K562 (cell line): ENCODE data around the gene CEP135. TPM values are rescaled to one million over a fixed set of nuclear protein-coding genes. Genes with fewer than 3 reads are reported as not detected.

Experiments used
- ATAC-seq: fragments of 200-7000 bp; cut with Tn5 transposase; 3 replicates; pipeline ENCODE4 v1.9.1; 2020; ENCODE audit warnings: moderate library complexity
- BruUV-seq: library from RNA; stranded (reverse); fragments of 400-500 nt; replicated peaks from 2 replicates; lab custom pipeline; 2021; lab: Mats Ljungman, UMichigan
- CTCF ChIA-PET: fragments of 300-600 bp; formaldehyde crosslinking; extraction: SDS; loops from one replicate; lab custom pipeline; 2021; ENCODE audit warnings: low intra/inter-chr PET ratio; lab: Yijun Ruan, JAX
- POLR2A ChIA-PET: fragments of 300-600, 350-650 bp; sonication (Branson Sonifier 250); formaldehyde crosslinking; extraction: SDS; loops from one replicate; lab custom pipeline; 2021; ENCODE audit warnings: antibody characterized with exemption, inconsistent platforms; lab: Yijun Ruan, JAX
- DNase-seq, 4 experiments: peaks; one replicate each; pipeline versions ENCODE4 v3.0.0 to v3.0.0-alpha.2; 2011 to 2018; ENCODE audit warnings: low spot score in 3 of 4, mixed read lengths in 3 of 4; ENCODE audit errors: extremely low read depth in 1 of 4
- FAIRE-seq: peaks from 2 replicates; lab custom pipeline; 2011; peaks lifted over from hg19 to GRCh38; lab: Jason Lieb, UNC
- H2AFZ ChIP-seq: 2 replicates; pipeline ENCODE4 v1.6.0; 2011; ENCODE audit warnings: low read depth, low read length, control low read depth, inconsistent platforms
- H3K27ac ChIP-seq: fragments of 200-600 bp; 3 replicates; pipeline ENCODE4 v1.8.0; 2011; ENCODE audit warnings: low read depth, mild to moderate bottlenecking, control low read depth, inconsistent platforms, low read length, moderate library complexity, mixed read lengths; ENCODE audit errors: extremely low read depth
- H3K27me3 ChIP-seq, 2 experiments: fragments of 300-600 bp in 1 of 2; 2 replicates in 1 of 2; 3 replicates in 1 of 2; pipeline versions ENCODE4 v1.6.0 to v1.8.0; 2011; ENCODE audit warnings: inconsistent platforms in 2 of 2, low read length in 2 of 2, mild to moderate bottlenecking in 1 of 2, mixed read lengths in 1 of 2, moderate library complexity in 1 of 2; ENCODE audit not compliant: control insufficient read depth in 2 of 2, insufficient read depth in 2 of 2
- H3K36me3 ChIP-seq: fragments of 300-600 bp; 3 replicates; pipeline ENCODE4 v1.8.0; 2011; ENCODE audit warnings: mild to moderate bottlenecking, low read length, inconsistent platforms; ENCODE audit not compliant: control insufficient read depth, insufficient read depth
- H3K4me1 ChIP-seq, 2 experiments: fragments of 200-600 bp in 1 of 2; replicated peaks in 1 of 2; 2 replicates in 1 of 2; 3 replicates in 1 of 2; pipeline versions ENCODE4 v1.5.1 to v1.8.0; 2011; ENCODE audit warnings: inconsistent platforms in 2 of 2, low read length in 2 of 2, mild to moderate bottlenecking in 1 of 2, mixed read lengths in 1 of 2, moderate library complexity in 1 of 2; ENCODE audit not compliant: control insufficient read depth in 2 of 2, insufficient read depth in 2 of 2
- H3K4me2 ChIP-seq: 2 replicates; pipeline ENCODE4 v1.6.1; 2011; ENCODE audit warnings: low read length, control low read depth, inconsistent platforms, mixed read lengths; ENCODE audit not compliant: insufficient read depth
- H3K4me3 ChIP-seq: fragments of 200-600 bp; sonication (generic), shearing (Covaris generic); 2 replicates; pipeline ENCODE4 v1.5.1; 2016; ENCODE audit warnings: control low read depth, inconsistent platforms
- H3K79me2 ChIP-seq: fragments of 200-600 bp; 3 replicates; pipeline ENCODE4 v1.8.0; 2011; ENCODE audit warnings: low read length, inconsistent platforms; ENCODE audit not compliant: control insufficient read depth, insufficient read depth
- H3K9ac ChIP-seq, 2 experiments: 2 replicates each; pipeline versions ENCODE4 v1.6.0 to v1.6.1; 2011; ENCODE audit warnings: low read depth in 2 of 2, low read length in 2 of 2, control low read depth in 1 of 2, inconsistent platforms in 1 of 2, mild to moderate bottlenecking in 1 of 2, mixed read lengths in 1 of 2; ENCODE audit not compliant: insufficient read depth in 1 of 2
- H3K9me1 ChIP-seq: one replicate; pipeline ENCODE4 v1.6.0; 2011; ENCODE audit warnings: inconsistent platforms, mild to moderate bottlenecking, low read length, moderate library complexity; ENCODE audit not compliant: control insufficient read depth, insufficient read depth
- H3K9me3 ChIP-seq: replicated peaks from 2 replicates; pipeline ENCODE4 v1.5.1; 2011; ENCODE audit warnings: low read depth, low read length, inconsistent platforms; ENCODE audit not compliant: control insufficient read depth, insufficient read depth
- H4K20me1 ChIP-seq: replicated peaks from 2 replicates; pipeline ENCODE4 v1.6.1; 2011; ENCODE audit warnings: low read length, inconsistent platforms, mixed read lengths; ENCODE audit not compliant: control insufficient read depth, insufficient read depth
- CCAR2 ChIP-seq: fragments of 200-400 bp; formaldehyde crosslinking; IDR thresholded peaks from 2 replicates; pipeline ENCODE4 v1.6.1; 2017; ENCODE audit warnings: mild to moderate bottlenecking, low read depth, low read length
- HEY1 ChIP-seq: fragments of 250-450 bp; sonication (Bioruptor Pico); IDR thresholded peaks from 2 replicates; pipeline ENCODE4 v1.5.0; 2020; ENCODE audit warnings: mild to moderate bottlenecking, moderate library complexity, borderline replicate concordance
- KLF13 ChIP-seq: fragments of 450-650 bp; IDR thresholded peaks from 2 replicates; pipeline ENCODE4 v1.6.1; 2016; ENCODE audit warnings: missing genetic modification characterization, low read depth, mild to moderate bottlenecking, missing compliant biosample characterization, moderate library complexity, borderline replicate concordance
- LARP7 ChIP-seq: fragments of 450-650 bp; IDR thresholded peaks from 2 replicates; pipeline ENCODE4 v1.6.1; 2016
- MTF1 ChIP-seq: fragments of 250-450 bp; sonication (Bioruptor Pico); IDR thresholded peaks from 2 replicates; pipeline ENCODE4 v1.9.0; 2021; ENCODE audit warnings: moderate library complexity, mild to moderate bottlenecking, inconsistent platforms, borderline replicate concordance
- STAT5A ChIP-seq: IDR thresholded peaks from 2 replicates; pipeline ENCODE4 v1.6.1; 2012; ENCODE audit warnings: low read length, inconsistent platforms, borderline replicate concordance
- ZNF175 ChIP-seq: fragments of 200-800 bp; sonication (Bioruptor generic); IDR thresholded peaks from 2 replicates; pipeline ENCODE4 v1.6.1; 2016; ENCODE audit warnings: low read depth, mild to moderate bottlenecking, missing genetic modification characterization, missing compliant biosample characterization
- ZNF280B ChIP-seq: fragments of 250-450 bp; sonication (Bioruptor Pico); IDR thresholded peaks from 2 replicates; pipeline ENCODE4 v1.5.1; 2021; ENCODE audit warnings: mild to moderate bottlenecking
- WGBS: fragments of 100-300 bp; shearing (Covaris generic); methylation state at CpG from one replicate; pipeline ENCODE4 v1.1.6; 2016; ENCODE audit warnings: low coverage, mixed read lengths; ENCODE audit not compliant: insufficient coverage; ENCODE audit errors: missing lambda C conversion rate; 5-methylcytosine and 5-hydroxymethylcytosine counted together
- in situ Hi-C: fragments of 300-500 bp; cut with MboI; formaldehyde crosslinking; loops from 4 replicates; pipeline ENCODE4 v1.15.0; 2018; ENCODE audit warnings: inconsistent platforms, mixed read lengths
- intact Hi-C: fragments of 100-400 bp; cut with micrococcal nuclease; formaldehyde crosslinking; loops from 2 replicates; pipeline ENCODE4 v1.14.2; 2022
- polyA plus RNA-seq, 8 experiments: library from polyadenylated mRNA; depleted of rRNA in 4 of 8; stranded (reverse) in 5 of 8; unstranded in 3 of 8; fragments of >200 nt; fragmentation: Nextera tagmentation in 2 of 8; fragmentation: Illumina TruSeq in 1 of 8; extraction: Ambion mirVana in 2 of 8; extraction: Trizol in 1 of 8; gene quantifications; 2 replicates each; pipeline versions ENCODE4 v1.2.1 to v1.2.3, GENCODE V29; 2011 to 2014; ENCODE audit warnings: inconsistent platforms in 1 of 8, missing spikeins in 1 of 8
- total RNA-seq, 7 experiments: library from RNA; depleted of rRNA in 6 of 7; stranded (reverse); fragments of >200 nt in 6 of 7; fragmentation: Illumina TruSeq in 2 of 7; extraction: Trizol in 2 of 7; gene quantifications; 2 replicates each; pipeline versions ENCODE4 v1.2.1 to v1.2.3, GENCODE V29; 2011 to 2021; ENCODE audit warnings: low replicate concordance in 1 of 7
- TF ChIP-seq, protein P1 (sequence below), 2 experiments: fragments of 150-350 bp in 1 of 2; IDR thresholded peaks; 2 replicates each; pipeline ENCODE4 v1.6.1; 2012 to 2016; ENCODE audit warnings: low read depth in 2 of 2, low read length in 2 of 2, mild to moderate bottlenecking in 1 of 2, moderate library complexity in 1 of 2

The CEP135 gene
- total and polyA plus RNA-seq, 9 of the 15 experiments (the other 6 are each of a cell fraction or from before 2014, with no cell fraction given), result 3.1 to 18.9 (median 15.3) TPM

- Histone ChIP-seq H3K79me2 (no peaks in the 10 kb centered on the region), H2AFZ (peak overlapping the region; percentile 82), H3K9me3 (no peaks in the 10 kb centered on the region), H3K4me3 (no peak overlapping the region), H3K4me1 (no peaks in the 10 kb centered on the region), H4K20me1 (no peaks in the 10 kb centered on the region), H3K4me2 (no peak overlapping the region)
- no peak for FAIRE-seq
- WGBS, result 14% methylated on average over 5 of the region's 5 CpGs
- POLR2A ChIA-PET, result interaction anchor here (1.8 to 2.1 kb wide), 2 partner anchors 13 to 28 kb away, joined by 4 to 5 read pairs; partner anchors contain the start of gene CEP135
- TF ChIP-seq KLF13 (tag), result no peak
- no peak for TF ChIP-seq HEY1 (CRISPR knock-in tag)
- no peak for TF ChIP-seq MTF1 (CRISPR knock-in tag)
- no peak for TF ChIP-seq LARP7
- no peak for TF ChIP-seq ZNF175 (CRISPR knock-in tag)
- TF ChIP-seq CCAR2, result no peak
- no peak for TF ChIP-seq STAT5A
- no peak for TF ChIP-seq ZNF280B (CRISPR knock-in tag)
- TF ChIP-seq, protein P1, sequence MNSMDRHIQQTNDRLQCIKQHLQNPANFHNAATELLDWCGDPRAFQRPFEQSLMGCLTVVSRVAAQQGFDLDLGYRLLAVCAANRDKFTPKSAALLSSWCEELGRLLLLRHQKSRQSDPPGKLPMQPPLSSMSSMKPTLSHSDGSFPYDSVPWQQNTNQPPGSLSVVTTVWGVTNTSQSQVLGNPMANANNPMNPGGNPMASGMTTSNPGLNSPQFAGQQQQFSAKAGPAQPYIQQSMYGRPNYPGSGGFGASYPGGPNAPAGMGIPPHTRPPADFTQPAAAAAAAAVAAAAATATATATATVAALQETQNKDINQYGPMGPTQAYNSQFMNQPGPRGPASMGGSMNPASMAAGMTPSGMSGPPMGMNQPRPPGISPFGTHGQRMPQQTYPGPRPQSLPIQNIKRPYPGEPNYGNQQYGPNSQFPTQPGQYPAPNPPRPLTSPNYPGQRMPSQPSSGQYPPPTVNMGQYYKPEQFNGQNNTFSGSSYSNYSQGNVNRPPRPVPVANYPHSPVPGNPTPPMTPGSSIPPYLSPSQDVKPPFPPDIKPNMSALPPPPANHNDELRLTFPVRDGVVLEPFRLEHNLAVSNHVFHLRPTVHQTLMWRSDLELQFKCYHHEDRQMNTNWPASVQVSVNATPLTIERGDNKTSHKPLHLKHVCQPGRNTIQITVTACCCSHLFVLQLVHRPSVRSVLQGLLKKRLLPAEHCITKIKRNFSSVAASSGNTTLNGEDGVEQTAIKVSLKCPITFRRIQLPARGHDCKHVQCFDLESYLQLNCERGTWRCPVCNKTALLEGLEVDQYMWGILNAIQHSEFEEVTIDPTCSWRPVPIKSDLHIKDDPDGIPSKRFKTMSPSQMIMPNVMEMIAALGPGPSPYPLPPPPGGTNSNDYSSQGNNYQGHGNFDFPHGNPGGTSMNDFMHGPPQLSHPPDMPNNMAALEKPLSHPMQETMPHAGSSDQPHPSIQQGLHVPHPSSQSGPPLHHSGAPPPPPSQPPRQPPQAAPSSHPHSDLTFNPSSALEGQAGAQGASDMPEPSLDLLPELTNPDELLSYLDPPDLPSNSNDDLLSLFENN (IDR thresholded peaks at IDR 0.05; ENCODE audit: low read depth in 2 of 2, low read length in 2 of 2), result no peak
- TF ChIP-seq, all 486 proteins: peak for 0
- no peak overlapping the region for H3K27ac ChIP-seq
- DNase-seq, result no peak
- H3K9me1 ChIP-seq, result no peaks in the 10 kb centered on the region
- no peaks in the 10 kb centered on the region for H3K36me3 ChIP-seq
- H3K9ac ChIP-seq, result no peak overlapping the region
- intact Hi-C loops, result no loop called here
- BruUV-seq, result no TSS peak
- no peaks in the 10 kb centered on the region for H3K27me3 ChIP-seq
- peak; percentile 29; the same call in 2 of the 3 replicates for ATAC-seq
- CTCF ChIA-PET, result no interaction called here
- in situ Hi-C loops, result no loop called here
These were observed 28.2 kb upstream of the CEP135 start for GRCh38 chr4:55920571-55920970.
